Measurements from ENCODE around the gene TBX10. TPM values are rescaled to one million over a fixed set of nuclear protein-coding genes. Genes with fewer than 3 reads are reported as not detected.
A peak's percentile ranks its signal among the peaks of the same experiment; 100 is the strongest.
"Not testable (repeated sequence)": the region's sequence is repeated elsewhere in the genome, so short reads cannot be mapped to it uniquely, and the experiment has no call there.

The TBX10 gene
- total and polyA plus RNA-seq, 5 experiments from 2014 or later, result not detected

- peaks cover 4 to 35% (median 8%) of the 10 kb centered on the region in 5 donors for H3K27me3 Mint-ChIP-seq
- POLR2A ChIA-PET, result interaction anchor here (1.0 kb wide), 1 partner anchor 9 kb away, joined by 3 read pairs; no protein-coding TSS in a partner anchor
- H3K9me3 Mint-ChIP-seq, result no peaks in the 10 kb centered on the region
- H3K4me3 Mint-ChIP-seq, result peak overlapping the region in 7 of 10 donors; percentile 11 to 62 (median 48)
- H3K4me1 Mint-ChIP-seq, result peaks cover 4 to 37% (median 20%) of the 10 kb centered on the region in 4 donors
- H3K36me3 Mint-ChIP-seq, result peaks cover 0 to 15% (median 7%) of the 10 kb centered on the region in 3 donors
- DNase-seq (no peak), ATAC-seq (no peak)
- peak overlapping the region in 1 of 10 donors; percentile 54 for H3K27ac Mint-ChIP-seq
Measured at GRCh38 chr11:67604815-67605214, 34.7 kb downstream of the TBX10 start.

- POLR2A ChIA-PET, ATAC-seq, H3K36me3 Mint-ChIP-seq, DNase-seq, H3K9me3 Mint-ChIP-seq: not testable (repeated sequence)
- H3K27ac Mint-ChIP-seq, result peak overlapping the region in 2 of 10 donors; percentile 37 to 89
- H3K27me3 Mint-ChIP-seq, result peaks cover 4 to 42% (median 8%) of the 10 kb centered on the region in 5 donors
- H3K4me1 Mint-ChIP-seq, result peaks cover 3 to 37% (median 20%) of the 10 kb centered on the region in 4 donors
- peak overlapping the region in 4 of 10 donors; percentile 3 to 53 (median 34) for H3K4me3 Mint-ChIP-seq
Measured at GRCh38 chr11:67604119-67604518, 35.4 kb downstream of the TBX10 start.

- POLR2A ChIA-PET, result no interaction called here
- Mint-ChIP-seq H3K27ac (no peak overlapping the region), H3K27me3 (peaks cover 4 to 42% (median 9%) of the 10 kb centered on the region in 5 donors), H3K4me3 (no peak overlapping the region), H3K36me3 (no peaks in the 10 kb centered on the region), H3K9me3 (peaks cover 0 to 4% (median 0%) of the 10 kb centered on the region in 9 donors), H3K4me1 (peaks cover 2 to 18% (median 5%) of the 10 kb centered on the region in 4 donors)
- ATAC-seq (no peak), DNase-seq (no peak)
Measured at GRCh38 chr11:67601098-67601497, 38.5 kb downstream of the TBX10 start.

- Mint-ChIP-seq H3K36me3 (no peaks in the 10 kb centered on the region), H3K27ac (peak overlapping the region in 3 of 10 donors; percentile 6 to 58 (median 14)), H3K4me3 (peak overlapping the region in 1 of 10 donors; percentile 4), H3K27me3 (peaks cover 4 to 42% (median 9%) of the 10 kb centered on the region in 5 donors), H3K9me3 (peaks cover 0 to 4% (median 0%) of the 10 kb centered on the region in 9 donors), H3K4me1 (peaks cover 0 to 15% (median under 1%) of the 10 kb centered on the region in 4 donors)
- POLR2A ChIA-PET, result no interaction called here
- ATAC-seq (no peak), DNase-seq (no peak)
Measured at GRCh38 chr11:67600324-67601029, 39.1 kb downstream of the TBX10 start.

- DNase-seq (no peak), ATAC-seq (no peak)
- no peak overlapping the region for H3K4me3 Mint-ChIP-seq
- peaks cover 0 to 4% (median 0%) of the 10 kb centered on the region in 9 donors for H3K9me3 Mint-ChIP-seq
- peaks cover 4 to 35% (median 9%) of the 10 kb centered on the region in 5 donors for H3K27me3 Mint-ChIP-seq
- POLR2A ChIA-PET, result interaction anchor here (0.7 kb wide), 1 partner anchor 448 kb away, joined by 3 read pairs; no protein-coding TSS in a partner anchor
- no peaks in the 10 kb centered on the region for H3K36me3 Mint-ChIP-seq
- H3K27ac Mint-ChIP-seq, result no peak overlapping the region
- H3K4me1 Mint-ChIP-seq, result peaks cover 0 to 11% (median 0%) of the 10 kb centered on the region in 4 donors
Measured at GRCh38 chr11:67599149-67599548, 40.4 kb downstream of the TBX10 start.

GRCh38 chr11:67597963-67598362 lies 41.6 kb downstream of the TBX10 start:
- ATAC-seq, H3K27ac Mint-ChIP-seq, H3K9me3 Mint-ChIP-seq, H3K4me3 Mint-ChIP-seq, DNase-seq, H3K36me3 Mint-ChIP-seq, POLR2A ChIA-PET: not testable (repeated sequence)
- Mint-ChIP-seq H3K4me1 (peaks cover 0 to 11% (median 0%) of the 10 kb centered on the region in 4 donors), H3K27me3 (peaks cover 4 to 30% (median 9%) of the 10 kb centered on the region in 5 donors)

GRCh38 chr11:67597458-67597857 lies 42.1 kb downstream of the TBX10 start:
- H3K9me3 Mint-ChIP-seq, H3K4me3 Mint-ChIP-seq, POLR2A ChIA-PET, DNase-seq, ATAC-seq, H3K36me3 Mint-ChIP-seq, H3K27ac Mint-ChIP-seq: not testable (repeated sequence)
- Mint-ChIP-seq H3K4me1 (peaks cover 0 to 11% (median 0%) of the 10 kb centered on the region in 4 donors), H3K27me3 (peaks cover 0 to 25% (median 9%) of the 10 kb centered on the region in 5 donors)

- H3K4me3 Mint-ChIP-seq, result no peak overlapping the region
- H3K4me1 Mint-ChIP-seq, result peaks cover 0 to 11% (median 0%) of the 10 kb centered on the region in 4 donors
- H3K27me3 Mint-ChIP-seq, result peaks cover 0 to 23% (median 9%) of the 10 kb centered on the region in 5 donors
- no peak for DNase-seq
- peaks cover 0 to 4% (median 0%) of the 10 kb centered on the region in 9 donors for H3K9me3 Mint-ChIP-seq
- H3K27ac Mint-ChIP-seq, result no peak overlapping the region
- no peak for ATAC-seq
- no peaks in the 10 kb centered on the region for H3K36me3 Mint-ChIP-seq
- POLR2A ChIA-PET, result no interaction called here
Measured at GRCh38 chr11:67596753-67597300, 42.7 kb downstream of the TBX10 start.

GRCh38 chr11:67594480-67594879 lies 45.1 kb downstream of the TBX10 start:
- Mint-ChIP-seq H3K9me3 (peaks cover 0 to 4% (median 0%) of the 10 kb centered on the region in 9 donors), H3K4me1 (peaks cover 0 to 4% (median 0%) of the 10 kb centered on the region in 4 donors), H3K36me3 (no peaks in the 10 kb centered on the region), H3K27ac (no peak overlapping the region), H3K4me3 (no peak overlapping the region), H3K27me3 (peaks cover 0 to 4% (median 0%) of the 10 kb centered on the region in 5 donors)
- POLR2A ChIA-PET, result no interaction called here
- ATAC-seq (no peak), DNase-seq (no peak)

GRCh38 chr11:67593565-67593905 lies 46.0 kb downstream of the TBX10 start:
- DNase-seq (no peak), ATAC-seq (no peak)
- H3K27ac Mint-ChIP-seq, result no peak overlapping the region
- H3K4me1 Mint-ChIP-seq, result peaks cover 0 to 4% (median 0%) of the 10 kb centered on the region in 4 donors
- POLR2A ChIA-PET, result no interaction called here
- H3K9me3 Mint-ChIP-seq, result peaks cover 0 to 4% (median 0%) of the 10 kb centered on the region in 9 donors
- no peak overlapping the region for H3K4me3 Mint-ChIP-seq
- H3K27me3 Mint-ChIP-seq, result peaks cover 0 to 2% (median 0%) of the 10 kb centered on the region in 5 donors
- H3K36me3 Mint-ChIP-seq, result no peaks in the 10 kb centered on the region

GRCh38 chr11:67592880-67593564 lies 46.5 kb downstream of the TBX10 start:
- Mint-ChIP-seq H3K4me3 (no peak overlapping the region), H3K9me3 (peaks cover 0 to 4% (median 0%) of the 10 kb centered on the region in 9 donors), H3K27me3 (peaks cover 0 to 2% (median 0%) of the 10 kb centered on the region in 5 donors), H3K27ac (no peak overlapping the region), H3K4me1 (peaks cover 0 to 6% (median 0%) of the 10 kb centered on the region in 4 donors), H3K36me3 (no peaks in the 10 kb centered on the region)
- DNase-seq, result no peak
- ATAC-seq, result no peak
- POLR2A ChIA-PET, result interaction anchor here (0.7 to 1.3 kb wide), 2 partner anchors 9 to 21 kb away, joined by 3 to 4 read pairs; partner anchors contain the start of gene GSTP1

GRCh38 chr11:67588899-67589415 lies 50.6 kb downstream of the TBX10 start:
- DNase-seq, H3K27me3 Mint-ChIP-seq, POLR2A ChIA-PET, H3K9me3 Mint-ChIP-seq, H3K4me3 Mint-ChIP-seq, H3K36me3 Mint-ChIP-seq, ATAC-seq: not testable (repeated sequence)
- Mint-ChIP-seq H3K4me1 (peaks cover 8 to 45% (median 23%) of the 10 kb centered on the region in 4 donors), H3K27ac (peak overlapping the region in 2 of 10 donors; percentile 50 to 69)

Measured in naive thymus-derived CD8-positive, alpha-beta T cell (primary cell).